SW480 (cell line): ENCODE data around the gene KCTD4.
A peak's percentile ranks its signal among the peaks of the same experiment; 100 is the strongest.

ENCODE experiments used
- DNase-seq: peaks from one replicate; pipeline ENCODE4 v3.0.0-alpha.2; 2016; ENCODE audit warnings: low spot score

KCTD4 gene

GRCh38 chr13:45178349-45179162 lies 22.3 kb downstream of the KCTD4 start:
- DNase-seq, result no peak

GRCh38 chr13:45174478-45174877 lies 26.4 kb downstream of the KCTD4 start:
- no peak for DNase-seq

- DNase-seq, result no peak
These were observed 32.3 kb downstream of the KCTD4 start for GRCh38 chr13:45168555-45168930.

GRCh38 chr13:45167611-45168554 lies 33.0 kb downstream of the KCTD4 start:
- DNase-seq, result peak; percentile 27

- DNase-seq, result no peak
These were observed 34.0 kb downstream of the KCTD4 start for GRCh38 chr13:45166858-45167257.

- DNase-seq, result no peak
These were observed 38.0 kb downstream of the KCTD4 start for GRCh38 chr13:45162821-45163220.

- no peak for DNase-seq
These were observed 38.7 kb downstream of the KCTD4 start for GRCh38 chr13:45162194-45162593.

- DNase-seq, result no peak
These were observed 44.1 kb downstream of the KCTD4 start for GRCh38 chr13:45156565-45157361.

- no peak for DNase-seq
These were observed 50.9 kb downstream of the KCTD4 start for GRCh38 chr13:45149964-45150363.

- peak; percentile 61 for DNase-seq
These were observed 57.5 kb downstream of the KCTD4 start for GRCh38 chr13:45143346-45143751.
